Measurements from ENCODE around the gene FCRLB.
A peak's percentile ranks its signal among the peaks of the same experiment; 100 is the strongest.

The FCRLB gene

GRCh38 chr1:161726473-161727255, 5.3 kb downstream of the FCRLB start (continued):
- no peak for TF ChIP-seq ZNF513 (tag by site-specific recombination; IDR thresholded peaks at IDR 0.05)
- TF ChIP-seq ZBTB44 (tag by site-specific recombination; IDR thresholded peaks at IDR 0.05), result peak; percentile 39; the same call in 1 of the 2 replicates
- TF ChIP-seq ZNF48 (tag by site-specific recombination; IDR thresholded peaks at IDR 0.05), result no peak
- no peak for TF ChIP-seq ZNF24 (tag by site-specific recombination; IDR thresholded peaks at IDR 0.05)
- TF ChIP-seq TCF7L2 (IDR thresholded peaks at IDR 0.05; ENCODE audit: borderline replicate concordance, low read depth, low read length), result no peak
- no peak for TF ChIP-seq ZBTB21 (tag by site-specific recombination; IDR thresholded peaks at IDR 0.05)
- no peak for TF ChIP-seq ATF2 (tag by site-specific recombination; IDR thresholded peaks at IDR 0.05; ENCODE audit: low read depth)
- TF ChIP-seq ZEB2 (tag by site-specific recombination; IDR thresholded peaks at IDR 0.05), result peak; percentile 87
- no peak; the same call in 1 of the 2 replicates for TF ChIP-seq ZNF843 (tag by site-specific recombination; IDR thresholded peaks at IDR 0.05)
- no peak for TF ChIP-seq YY1 (tag by site-specific recombination; IDR thresholded peaks at IDR 0.05)
- peak; percentile 93 for TF ChIP-seq GLIS1 (tag by site-specific recombination; IDR thresholded peaks at IDR 0.05)
- no peak for TF ChIP-seq ZNF529 (tag by site-specific recombination; IDR thresholded peaks at IDR 0.05; ENCODE audit: insufficient replicate concordance)
- 0 out of 2 replicates have a peak, but pooled peaks have one; percentile 25 for TF ChIP-seq ZNF394 (tag by site-specific recombination; IDR thresholded peaks at IDR 0.05; ENCODE audit: borderline replicate concordance)
- peak; percentile 66; the same call in 1 of the 2 replicates for TF ChIP-seq KLF1 (tag by site-specific recombination; IDR thresholded peaks at IDR 0.05)
- no peak for TF ChIP-seq ZNF514 (tag by site-specific recombination; IDR thresholded peaks at IDR 0.05)
- TF ChIP-seq ZNF16 (tag by site-specific recombination; IDR thresholded peaks at IDR 0.05; ENCODE audit: low read depth), result no peak; the same call in 1 of the 2 replicates
- TF ChIP-seq HOXA7 (CRISPR knock-in tag; IDR thresholded peaks at IDR 0.05; ENCODE audit: borderline replicate concordance), result no peak
- no peak for TF ChIP-seq ZBTB1 (tag by site-specific recombination; IDR thresholded peaks at IDR 0.05)
- no peak for TF ChIP-seq ZNF292 (tag by site-specific recombination; IDR thresholded peaks at IDR 0.05; ENCODE audit: borderline replicate concordance, low read depth)
- no peak for TF ChIP-seq ZNF549 (tag by site-specific recombination; IDR thresholded peaks at IDR 0.05)
- TF ChIP-seq ZSCAN16 (tag by site-specific recombination; IDR thresholded peaks at IDR 0.05), result no peak; the same call in 1 of the 2 replicates
- TF ChIP-seq ZBTB49 (tag by site-specific recombination; IDR thresholded peaks at IDR 0.05; ENCODE audit: low read depth), result no peak
- TF ChIP-seq ZNF830 (tag by site-specific recombination; IDR thresholded peaks at IDR 0.05; ENCODE audit: low read depth), result no peak
- TF ChIP-seq ZNF280C (tag by site-specific recombination; IDR thresholded peaks at IDR 0.05), result no peak
- no peak for TF ChIP-seq ZNF426 (tag by site-specific recombination; IDR thresholded peaks at IDR 0.05)
- TF ChIP-seq ZNF76 (tag by site-specific recombination; IDR thresholded peaks at IDR 0.05; ENCODE audit: borderline replicate concordance, low read depth), result peak; percentile 68
- no peak for TF ChIP-seq ZNF280D (tag by site-specific recombination; IDR thresholded peaks at IDR 0.05)

Data from HEK293 (cell line).